HG02571 (cell line): Measurements from ENCODE around the gene PPP3CA.

Experiments
- ATAC-seq: cut with Tn5 transposase; IDR thresholded peaks from one replicate; pipeline ENCODE4 v1.9.1; 2021; ENCODE audit warnings: mild to moderate bottlenecking, moderate library complexity; ENCODE audit not compliant: unreplicated experiment

The PPP3CA gene

GRCh38 chr4:101218894-101219293 lies 128.4 kb downstream of the PPP3CA start:
- no peak for ATAC-seq

GRCh38 chr4:101218346-101218745 lies 129.0 kb downstream of the PPP3CA start:
- ATAC-seq: no peak

GRCh38 chr4:101217353-101218031 lies 129.8 kb downstream of the PPP3CA start:
- ATAC-seq: no peak

GRCh38 chr4:101211146-101211553 lies 136.2 kb downstream of the PPP3CA start:
- no peak for ATAC-seq

- no peak for ATAC-seq
These were observed 137.0 kb downstream of the PPP3CA start for GRCh38 chr4:101210331-101210730.

- no peak for ATAC-seq
These were observed 139.2 kb downstream of the PPP3CA start for GRCh38 chr4:101208171-101208570.

GRCh38 chr4:101205916-101206315 lies 141.4 kb downstream of the PPP3CA start:
- peak; percentile 86 for ATAC-seq

- no peak for ATAC-seq
These were observed 145.9 kb downstream of the PPP3CA start for GRCh38 chr4:101201421-101201820.

- ATAC-seq: no peak
These were observed 146.8 kb downstream of the PPP3CA start for GRCh38 chr4:101200561-101200960.

GRCh38 chr4:101199507-101200285 lies 147.6 kb downstream of the PPP3CA start:
- ATAC-seq: no peak

GRCh38 chr4:101198682-101199339 lies 148.5 kb downstream of the PPP3CA start:
- ATAC-seq: no peak

GRCh38 chr4:101197350-101197749 lies 150.0 kb downstream of the PPP3CA start:
- ATAC-seq: no peak

- peak; percentile 51 for ATAC-seq
These were observed 155.1 kb downstream of the PPP3CA start for GRCh38 chr4:101192244-101192643.

- ATAC-seq: no peak
These were observed 155.8 kb downstream of the PPP3CA start for GRCh38 chr4:101191302-101192098.

- no peak for ATAC-seq
These were observed 156.6 kb downstream of the PPP3CA start for GRCh38 chr4:101190751-101191150.

- ATAC-seq: no peak
These were observed 158.4 kb downstream of the PPP3CA start for GRCh38 chr4:101188906-101189305.

GRCh38 chr4:101187841-101188240 lies 159.5 kb downstream of the PPP3CA start:
- ATAC-seq: no peak

- no peak for ATAC-seq
These were observed 160.7 kb downstream of the PPP3CA start for GRCh38 chr4:101186567-101187184.

- ATAC-seq: no peak
These were observed 162.7 kb downstream of the PPP3CA start for GRCh38 chr4:101184668-101185067.

GRCh38 chr4:101183666-101184373 lies 163.5 kb downstream of the PPP3CA start:
- ATAC-seq: no peak
